Neuronal stem cell (in vitro differentiated cells): ENCODE data around the gene IDH2.

Source experiments
- DNase-seq: peaks from one replicate; pipeline ENCODE4 v3.0.0-alpha.2; 2013; ENCODE audit warnings: low spot score
- H2AFZ ChIP-seq: one replicate; pipeline ENCODE4 v1.6.1; 2013; ENCODE audit warnings: mild to moderate bottlenecking, low read length, inconsistent platforms
- H2AK5ac ChIP-seq: 2 replicates; pipeline ENCODE4 v1.6.1; 2013; ENCODE audit warnings: low read depth, mild to moderate bottlenecking, inconsistent platforms, low read length, moderate library complexity, mixed read lengths
- H2BK120ac ChIP-seq: 2 replicates; pipeline ENCODE4 v1.6.1; 2013; ENCODE audit warnings: low read depth, mild to moderate bottlenecking, inconsistent platforms, low read length, moderate library complexity, mixed read lengths
- H2BK12ac ChIP-seq: one replicate; pipeline ENCODE4 v1.6.1; 2013; ENCODE audit warnings: low read length, inconsistent platforms
- H2BK15ac ChIP-seq: 2 replicates; pipeline ENCODE4 v1.6.1; 2013; ENCODE audit warnings: mild to moderate bottlenecking, low read length, inconsistent platforms, mixed read lengths
- H2BK5ac ChIP-seq: one replicate; pipeline ENCODE4 v1.6.1; 2013; ENCODE audit warnings: inconsistent platforms, mild to moderate bottlenecking, low read length, moderate library complexity
- H3K14ac ChIP-seq: one replicate; pipeline ENCODE4 v1.6.1; 2013; ENCODE audit warnings: low read length, inconsistent platforms
- H3K18ac ChIP-seq: 2 replicates; pipeline ENCODE4 v1.6.1; 2013; ENCODE audit warnings: low read length, inconsistent platforms
- H3K23ac ChIP-seq: 2 replicates; pipeline ENCODE4 v1.6.1; 2013; ENCODE audit warnings: low read depth, mild to moderate bottlenecking, mixed read lengths, low read length, inconsistent platforms; ENCODE audit not compliant: poor library complexity
- H3K27ac ChIP-seq: replicated peaks from 3 replicates; pipeline ENCODE4 v1.5.1; 2013; ENCODE audit warnings: low read length, inconsistent platforms
- H3K27me3 ChIP-seq, 3 experiments: 2 replicates each; pipeline ENCODE4 v1.6.1; 2013; ENCODE audit warnings: low read length in 3 of 3, mild to moderate bottlenecking in 2 of 3, inconsistent platforms in 1 of 3, low read depth in 1 of 3, mixed read lengths in 1 of 3, moderate library complexity in 1 of 3; ENCODE audit not compliant: control insufficient read depth in 3 of 3, insufficient read depth in 3 of 3
- H3K36me3 ChIP-seq, 2 donors: replicated peaks in 1 of 2; 2 replicates each; pipeline ENCODE4 v1.6.1; 2013; ENCODE audit warnings: low read length in 2 of 2; ENCODE audit not compliant: control insufficient read depth in 2 of 2, insufficient read depth in 2 of 2
- H3K4ac ChIP-seq: 2 replicates; pipeline ENCODE4 v1.6.1; 2013; ENCODE audit warnings: inconsistent platforms, mild to moderate bottlenecking, low read length, moderate library complexity
- H3K4me1 ChIP-seq, 2 donors: 1 replicate in 1 of 2; 2 replicates in 1 of 2; pipeline ENCODE4 v1.6.1; 2013; ENCODE audit warnings: low read length in 2 of 2, low read depth in 1 of 2; ENCODE audit not compliant: control insufficient read depth in 2 of 2, insufficient read depth in 1 of 2
- H3K4me2 ChIP-seq: one replicate; pipeline ENCODE4 v1.6.1; 2013; ENCODE audit warnings: mild to moderate bottlenecking, low read length, inconsistent platforms; ENCODE audit not compliant: insufficient read depth, poor library complexity, severe bottlenecking
- H3K4me3 ChIP-seq, 2 donors: 2 replicates each; pipeline ENCODE4 v1.5.1; 2013; ENCODE audit warnings: low read length in 2 of 2, mild to moderate bottlenecking in 2 of 2, inconsistent platforms in 1 of 2, moderate library complexity in 1 of 2
- H3K79me1 ChIP-seq: one replicate; pipeline ENCODE4 v1.6.1; 2013; ENCODE audit warnings: low read depth, mild to moderate bottlenecking, inconsistent platforms, low read length, moderate library complexity
- H3K9ac ChIP-seq: one replicate; pipeline ENCODE4 v1.6.1; 2013; ENCODE audit warnings: mild to moderate bottlenecking, low read depth, low read length, inconsistent platforms; ENCODE audit not compliant: poor library complexity
- H3K9me3 ChIP-seq, 2 donors: replicated peaks in 1 of 2; 2 replicates each; pipeline versions ENCODE3 to v1.6.1; 2013; ENCODE audit warnings: low read length in 2 of 2, mild to moderate bottlenecking in 2 of 2, inconsistent platforms in 1 of 2, low read depth in 1 of 2, mixed read lengths in 1 of 2, moderate library complexity in 1 of 2; ENCODE audit not compliant: control insufficient read depth in 2 of 2, insufficient read depth in 1 of 2
- H4K8ac ChIP-seq: one replicate; pipeline ENCODE4 v1.6.1; 2013; ENCODE audit warnings: low read depth, mild to moderate bottlenecking, inconsistent platforms, low read length, moderate library complexity
- H4K91ac ChIP-seq: one replicate; pipeline ENCODE4 v1.6.1; 2013; ENCODE audit warnings: low read length, low read depth, mild to moderate bottlenecking, inconsistent platforms; ENCODE audit not compliant: poor library complexity
- WGBS, 2 donors: extraction: QIAGEN DNeasy Blood & Tissue Kit; methylation state at CpG; one replicate each; pipeline ENCODE4 v1.1.7; 2013; ENCODE audit warnings: missing lambda C conversion rate in 2 of 2, mixed read lengths in 1 of 2; ENCODE audit not compliant: insufficient read length in 2 of 2, insufficient replicate concordance in 1 of 2; ENCODE audit errors: extremely low coverage in 2 of 2; 5-methylcytosine and 5-hydroxymethylcytosine counted together

Gene IDH2

GRCh38 chr15:90084876-90085423 is 17.3 kb downstream of the IDH2 start:
- H3K4ac ChIP-seq, result no peak overlapping the region
- peaks cover 55 to 92% of the 10 kb centered on the region in 2 donors for H3K36me3 ChIP-seq
- no peak overlapping the region for H2BK120ac ChIP-seq

GRCh38 chr15:90083954-90084607 is 18.2 kb downstream of the IDH2 start:
- Histone ChIP-seq H2BK5ac (no peak overlapping the region), H3K9ac (no peak overlapping the region), H4K8ac (no peak overlapping the region), H3K23ac (no peak overlapping the region), H3K14ac (no peak overlapping the region), H3K4me1 (peaks cover 0 to 2% of the 10 kb centered on the region in 2 donors), H3K27me3 (no peaks in the 10 kb centered on the region), H3K79me1 (no peaks in the 10 kb centered on the region), H2AK5ac (no peak overlapping the region), H2AFZ (no peak overlapping the region), H3K36me3 (peaks cover 51 to 92% of the 10 kb centered on the region in 2 donors), H4K91ac (no peak overlapping the region), H2BK120ac (no peak overlapping the region), H3K4me3 (peak overlapping the region in 1 of 2 donors; percentile 24), H3K18ac (peak overlapping the region; percentile 69), H2BK12ac (no peak overlapping the region), H2BK15ac (no peak overlapping the region), H3K9me3 (no peaks in the 10 kb centered on the region), H3K27ac (no peak overlapping the region), H3K4ac (no peak overlapping the region), H3K4me2 (no peak overlapping the region)
- no peak for DNase-seq
- no CpG with 5 or more reads among the region's 14 CpGs for WGBS, 2 donors

More at GRCh38 chr15:90084876-90085423, 17.3 kb downstream of the IDH2 start:
- Histone ChIP-seq H3K9ac (no peak overlapping the region), H3K4me2 (no peak overlapping the region), H3K9me3 (no peaks in the 10 kb centered on the region), H2AFZ (no peak overlapping the region), H3K4me3 (no peak overlapping the region), H2BK15ac (no peak overlapping the region), H4K8ac (no peak overlapping the region), H2AK5ac (no peak overlapping the region), H3K18ac (no peak overlapping the region), H2BK12ac (no peak overlapping the region), H4K91ac (no peak overlapping the region), H2BK5ac (no peak overlapping the region), H3K14ac (no peak overlapping the region), H3K79me1 (peaks cover 4% of the 10 kb centered on the region), H3K23ac (peak overlapping the region; percentile 27), H3K27me3 (no peaks in the 10 kb centered on the region), H3K4me1 (peaks cover 0 to 2% of the 10 kb centered on the region in 2 donors), H3K27ac (no peak overlapping the region)
- DNase-seq, result no peak
- no CpG with 5 or more reads among the region's 18 CpGs for WGBS, 2 donors

GRCh38 chr15:90083419-90083818 is 18.8 kb downstream of the IDH2 start:
- Histone ChIP-seq H3K9ac (no peak overlapping the region), H3K4ac (no peak overlapping the region), H3K23ac (no peak overlapping the region), H3K18ac (no peak overlapping the region), H3K27me3 (no peaks in the 10 kb centered on the region), H4K8ac (no peak overlapping the region), H3K9me3 (no peaks in the 10 kb centered on the region), H2BK120ac (no peak overlapping the region), H3K79me1 (no peaks in the 10 kb centered on the region), H3K27ac (no peak overlapping the region), H3K36me3 (peaks cover 55 to 94% of the 10 kb centered on the region in 2 donors), H2BK15ac (no peak overlapping the region), H3K4me3 (no peak overlapping the region), H4K91ac (no peak overlapping the region), H2AK5ac (no peak overlapping the region), H3K14ac (no peak overlapping the region), H2BK12ac (no peak overlapping the region), H3K4me2 (no peak overlapping the region), H3K4me1 (peaks cover 0 to 2% of the 10 kb centered on the region in 2 donors), H2AFZ (no peak overlapping the region), H2BK5ac (no peak overlapping the region)
- DNase-seq, result no peak
- no CpG with 5 or more reads among the region's 5 CpGs for WGBS, 2 donors

GRCh38 chr15:90082140-90082715 is 20.0 kb downstream of the IDH2 start:
- H3K23ac ChIP-seq, result no peak overlapping the region
- H3K4me2 ChIP-seq, result no peak overlapping the region
- no peak overlapping the region for H3K18ac ChIP-seq
- no peaks in the 10 kb centered on the region for H3K27me3 ChIP-seq
- H2BK120ac ChIP-seq, result no peak overlapping the region
- no peak overlapping the region for H3K9ac ChIP-seq
- H4K91ac ChIP-seq, result no peak overlapping the region
- H3K9me3 ChIP-seq, result no peaks in the 10 kb centered on the region
- peaks cover 0 to 2% of the 10 kb centered on the region in 2 donors for H3K4me1 ChIP-seq
- no peak overlapping the region for H3K14ac ChIP-seq
- peaks cover 52 to 92% of the 10 kb centered on the region in 2 donors for H3K36me3 ChIP-seq
- no peak overlapping the region for H2AFZ ChIP-seq
- no CpG with 5 or more reads among the region's 9 CpGs for WGBS, 2 donors
- H2BK5ac ChIP-seq, result no peak overlapping the region
- H3K27ac ChIP-seq, result no peak overlapping the region
- H2BK15ac ChIP-seq, result no peak overlapping the region
- H3K4ac ChIP-seq, result no peak overlapping the region
- no peak overlapping the region for H2AK5ac ChIP-seq
- no peak for DNase-seq
- H3K4me3 ChIP-seq, result no peak overlapping the region
- no peaks in the 10 kb centered on the region for H3K79me1 ChIP-seq
- H4K8ac ChIP-seq, result no peak overlapping the region
- H2BK12ac ChIP-seq, result no peak overlapping the region
